ENCODE data around the gene MLPH. TPM values are rescaled to one million over a fixed set of nuclear protein-coding genes. Genes with fewer than 3 reads are reported as not detected.

MLPH gene
- total and polyA plus RNA-seq, 9 of the 15 experiments (the other 6 are each of a cell fraction or from before 2014, with no cell fraction given), result 0.22 TPM; not detected in 8

- Histone ChIP-seq H3K79me2 (ENCODE audit: control insufficient read depth, insufficient read depth, low read length) (no peaks in the 10 kb centered on the region), H3K9me1 (ENCODE audit: control insufficient read depth, insufficient read depth, low read length) (no peaks in the 10 kb centered on the region), H3K27me3 (ENCODE audit: control insufficient read depth in 2 of 2, insufficient read depth in 2 of 2, low read length in 2 of 2) (peaks cover 11 to 54% of the 10 kb centered on the region in 2 experiments), H3K4me3 (no peak overlapping the region), H3K4me1 (replicated peaks in 1 of 2; ENCODE audit: control insufficient read depth in 2 of 2, insufficient read depth in 2 of 2, low read length in 2 of 2) (no peaks in the 10 kb centered on the region), H3K36me3 (ENCODE audit: control insufficient read depth, insufficient read depth, low read length) (no peaks in the 10 kb centered on the region), H3K4me2 (ENCODE audit: insufficient read depth, low read length) (no peak overlapping the region), H3K9me3 (replicated peaks; ENCODE audit: control insufficient read depth, insufficient read depth, low read depth, low read length) (no peaks in the 10 kb centered on the region), H4K20me1 (replicated peaks; ENCODE audit: control insufficient read depth, insufficient read depth, low read length) (no peaks in the 10 kb centered on the region), H2AFZ (ENCODE audit: low read depth, low read length) (no peak overlapping the region), H3K9ac (ENCODE audit: insufficient read depth in 1 of 2, low read depth in 2 of 2, low read length in 2 of 2) (no peak overlapping the region), H3K27ac (ENCODE audit: extremely low read depth, low read depth, low read length) (no peak overlapping the region)
- no peak for FAIRE-seq
- no peak for ATAC-seq
- CTCF ChIA-PET (ENCODE audit: low intra/inter-chr PET ratio), result interaction anchor here (1.2 kb wide), 1 partner anchor 141 kb away, joined by 3 read pairs; no protein-coding TSS in a partner anchor
- 10% methylated on average over 8 of the region's 11 CpGs for WGBS (ENCODE audit: insufficient coverage, low coverage, missing lambda C conversion rate)
- no TSS peak for BruUV-seq (replicated peaks)
- intact Hi-C loops (cut with micrococcal nuclease), result no loop called here
- POLR2A ChIA-PET, result interaction anchor here (0.5 to 0.6 kb wide), 2 partner anchors 180 to 1769 kb away, joined by 3 read pairs; no protein-coding TSS in a partner anchor
- DNase-seq (ENCODE audit: extremely low read depth in 1 of 4, low spot score in 3 of 4), result no peak
- in situ Hi-C loops (cut with MboI), result no loop called here
- TF ChIP-seq XRCC4 (IDR thresholded peaks at IDR 0.05; ENCODE audit: extremely low read depth, insufficient read depth, insufficient read length) (no peak), OTX1 (CRISPR knock-in tag; IDR thresholded peaks at IDR 0.05) (no peak), AFF1 (IDR thresholded peaks at IDR 0.05; ENCODE audit: low read depth in 1 of 2, partially characterized antibody in 2 of 2) (no peak), GTF3C2 (IDR thresholded peaks at IDR 0.05; ENCODE audit: borderline replicate concordance, extremely low read depth, insufficient read length) (no peak), XRCC3 (IDR thresholded peaks at IDR 0.05) (no peak), ZNF592 (IDR thresholded peaks at IDR 0.05) (no peak), MYC (IDR thresholded peaks at IDR 0.05; ENCODE audit: low read depth, low read length) (no peak), MYC (CRISPR knock-in tag; IDR thresholded peaks at IDR 0.05; ENCODE audit: borderline replicate concordance, low read depth) (no peak), SRSF3 (IDR thresholded peaks at IDR 0.05; ENCODE audit: insufficient read depth, low read length) (no peak), SIX5 (IDR thresholded peaks at IDR 0.05; ENCODE audit: borderline replicate concordance in 1 of 2, insufficient read depth in 1 of 2, low read depth in 1 of 2, low read length in 2 of 2) (no peak), PHF20 (IDR thresholded peaks at IDR 0.05; ENCODE audit: partially characterized antibody) (no peak)
These were observed 117.3 kb downstream of the MLPH start for GRCh38 chr2:237604391-237604790.

Data from K562 (cell line).